Measurements from ENCODE around the gene COL13A1. TPM values are rescaled to one million over a fixed set of nuclear protein-coding genes. Genes with fewer than 3 reads are reported as not detected.

The COL13A1 gene
- total RNA-seq, result under 1 TPM in 2 of 4 donors, not detected in 2; 0.46 to 0.60 TPM

DNA sequence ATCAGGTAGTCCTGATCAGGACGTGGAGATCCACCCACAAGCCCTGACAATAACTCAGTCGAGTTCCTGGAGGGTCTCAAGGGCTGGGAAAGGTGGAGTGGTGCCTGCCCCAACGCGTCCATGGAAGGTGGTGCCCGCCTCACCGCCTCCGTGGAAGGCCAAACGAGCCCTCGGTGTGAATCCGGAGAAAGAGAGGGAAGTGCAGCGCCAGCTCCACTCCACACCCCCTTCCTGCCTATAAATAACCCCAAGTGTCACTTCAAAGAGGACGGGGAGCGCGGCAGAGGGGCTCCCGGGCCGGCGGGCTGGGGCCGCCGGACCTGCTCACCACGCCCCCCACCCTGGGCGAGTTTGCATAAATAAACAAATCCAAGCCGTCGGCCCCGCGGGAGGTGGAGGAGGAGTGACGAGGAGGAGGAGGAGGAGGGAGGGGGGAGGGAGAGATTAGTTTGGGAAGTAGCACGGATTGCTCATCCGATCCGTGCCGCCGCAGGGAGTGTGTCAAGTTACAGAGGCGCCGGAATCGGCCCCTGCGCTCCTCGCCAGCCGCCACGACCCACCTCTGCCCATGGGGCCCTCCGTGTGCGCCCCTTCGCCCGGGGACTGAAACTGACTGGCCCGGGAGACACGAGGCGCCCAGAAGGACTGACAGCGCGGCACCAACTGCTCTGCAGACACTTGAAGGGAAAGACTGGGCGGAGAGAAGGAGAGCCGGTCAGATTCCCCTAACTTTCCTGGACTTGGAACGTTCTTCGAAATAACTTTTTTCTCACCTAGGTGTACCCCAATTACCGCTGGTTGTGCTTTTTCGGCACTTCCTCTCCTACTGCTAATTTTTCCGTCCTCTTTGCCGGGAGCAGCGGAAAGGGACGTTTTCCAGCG, at the start of gene COL13A1:
TSS of gene COL13A1 (plus strand) at position 473 of the 882 bp plus-strand sequence. CDS start 518 bp downstream, outside the sequence.
- DNase-seq (ENCODE audit: low spot score) (no peak), ATAC-seq (ENCODE audit: low FRiP score) (peak; percentile 67)
- TF ChIP-seq, protein P1, sequence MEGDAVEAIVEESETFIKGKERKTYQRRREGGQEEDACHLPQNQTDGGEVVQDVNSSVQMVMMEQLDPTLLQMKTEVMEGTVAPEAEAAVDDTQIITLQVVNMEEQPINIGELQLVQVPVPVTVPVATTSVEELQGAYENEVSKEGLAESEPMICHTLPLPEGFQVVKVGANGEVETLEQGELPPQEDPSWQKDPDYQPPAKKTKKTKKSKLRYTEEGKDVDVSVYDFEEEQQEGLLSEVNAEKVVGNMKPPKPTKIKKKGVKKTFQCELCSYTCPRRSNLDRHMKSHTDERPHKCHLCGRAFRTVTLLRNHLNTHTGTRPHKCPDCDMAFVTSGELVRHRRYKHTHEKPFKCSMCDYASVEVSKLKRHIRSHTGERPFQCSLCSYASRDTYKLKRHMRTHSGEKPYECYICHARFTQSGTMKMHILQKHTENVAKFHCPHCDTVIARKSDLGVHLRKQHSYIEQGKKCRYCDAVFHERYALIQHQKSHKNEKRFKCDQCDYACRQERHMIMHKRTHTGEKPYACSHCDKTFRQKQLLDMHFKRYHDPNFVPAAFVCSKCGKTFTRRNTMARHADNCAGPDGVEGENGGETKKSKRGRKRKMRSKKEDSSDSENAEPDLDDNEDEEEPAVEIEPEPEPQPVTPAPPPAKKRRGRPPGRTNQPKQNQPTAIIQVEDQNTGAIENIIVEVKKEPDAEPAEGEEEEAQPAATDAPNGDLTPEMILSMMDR (IDR thresholded peaks at IDR 0.05), result no peak

DNA sequence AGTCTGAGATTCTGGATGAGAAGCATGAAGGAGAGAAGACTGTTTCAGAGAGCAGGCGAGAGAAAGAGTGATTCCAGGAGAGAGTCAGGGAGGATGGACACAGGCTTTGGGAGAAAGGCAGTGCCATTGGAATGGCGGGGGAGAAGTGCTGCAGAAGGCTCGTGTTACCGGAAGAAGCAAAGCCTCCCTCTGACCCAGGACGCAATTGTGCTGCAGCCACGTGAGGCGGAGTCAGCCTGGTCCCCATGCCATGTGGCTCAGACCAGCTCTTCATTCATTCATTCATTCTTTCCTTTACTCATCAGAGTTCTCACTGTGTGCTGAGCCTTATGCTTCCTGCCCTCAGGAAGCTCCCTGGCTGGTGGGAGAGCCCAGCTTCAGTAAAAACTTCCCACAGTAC, 49.2 kb upstream of the COL13A1 start:
- DNase-seq (ENCODE audit: low spot score) (no peak), ATAC-seq (ENCODE audit: low FRiP score) (no peak)
- TF ChIP-seq, protein P1 (IDR thresholded peaks at IDR 0.05), result no peak

DNA sequence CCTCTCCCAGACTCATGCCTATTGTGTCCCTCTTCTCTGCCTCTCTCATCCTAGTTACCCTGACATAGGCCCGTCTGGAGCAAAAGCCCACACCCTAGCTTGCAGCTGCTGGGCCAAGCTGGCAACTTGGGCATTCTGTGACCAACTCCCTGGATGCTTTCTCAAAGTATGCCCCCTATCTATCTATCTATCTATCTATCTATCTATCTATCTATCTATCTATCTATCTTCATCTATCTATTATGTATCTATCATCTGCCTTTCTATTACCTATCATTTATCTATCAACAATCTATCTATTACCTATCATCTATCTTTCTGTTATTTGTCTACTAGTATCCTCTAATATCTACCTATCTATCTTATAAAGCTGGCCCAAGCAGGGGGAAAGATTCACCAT, 45.4 kb upstream of the COL13A1 start:
- DNase-seq (ENCODE audit: low spot score), result no peak
- no peak for ATAC-seq (ENCODE audit: low FRiP score)
- TF ChIP-seq, protein P1 (IDR thresholded peaks at IDR 0.05), result no peak

DNA sequence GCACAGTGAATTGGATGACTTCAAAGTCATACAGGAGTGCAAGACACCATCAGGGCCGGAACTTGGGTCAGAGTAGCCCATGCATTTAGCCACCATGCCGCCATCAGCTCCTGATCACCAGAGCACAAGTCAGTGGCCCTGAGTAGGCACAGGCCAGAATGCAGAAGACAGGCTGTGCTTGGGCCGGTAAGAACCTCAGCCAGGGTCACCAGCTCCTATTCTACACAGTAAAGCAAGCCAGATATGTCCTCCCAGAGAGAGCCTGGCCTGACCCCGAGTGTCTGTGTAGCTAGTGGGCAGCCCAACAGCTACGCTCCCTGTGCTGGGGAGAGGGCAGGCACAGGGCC, 44.5 kb upstream of the COL13A1 start:
- DNase-seq (ENCODE audit: low spot score), result no peak
- ATAC-seq (ENCODE audit: low FRiP score), result no peak

DNA sequence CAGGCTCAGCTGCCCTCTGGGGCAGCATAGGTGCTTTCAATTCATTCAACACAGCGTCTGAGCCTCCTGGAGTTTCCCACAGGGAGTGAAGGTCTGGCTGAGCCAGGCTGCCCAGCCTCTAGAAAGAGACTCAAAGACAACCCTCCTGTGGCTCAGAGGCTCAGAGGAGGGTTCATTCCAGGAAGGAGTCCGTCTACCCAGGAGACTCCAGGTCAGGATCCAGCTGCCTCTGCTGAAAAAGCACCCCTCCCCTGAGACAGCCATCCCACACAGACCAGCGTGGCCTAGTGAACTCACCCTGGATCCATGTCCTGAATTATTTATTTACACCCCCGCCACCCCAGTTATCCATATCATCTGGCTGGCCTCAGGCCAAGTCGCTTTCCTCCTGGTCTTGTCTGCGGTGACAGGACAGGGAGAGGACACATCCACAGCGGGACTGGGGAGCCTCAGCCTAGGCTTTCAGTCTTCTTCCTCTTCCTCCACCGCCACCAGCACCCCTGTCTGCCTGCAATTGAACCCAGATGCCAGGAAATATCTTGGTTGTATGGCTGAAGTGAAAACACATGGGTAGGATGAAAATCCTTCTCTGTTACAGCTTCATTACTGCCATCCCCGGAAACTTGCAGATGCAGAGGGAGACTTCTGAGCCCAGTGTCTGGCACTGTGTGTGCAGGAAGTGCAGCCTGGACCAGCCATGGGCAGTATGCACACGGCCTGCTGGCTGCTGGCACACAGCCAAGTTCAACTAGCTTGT, 44.0 kb upstream of the COL13A1 start:
- DNase-seq (ENCODE audit: low spot score) (no peak), ATAC-seq (ENCODE audit: low FRiP score) (no peak)
- TF ChIP-seq, protein P1 (IDR thresholded peaks at IDR 0.05), result no peak

More for the DNA sequence above, 44.5 kb upstream of the COL13A1 start:
- TF ChIP-seq, protein P1 (IDR thresholded peaks at IDR 0.05), result no peak

DNA sequence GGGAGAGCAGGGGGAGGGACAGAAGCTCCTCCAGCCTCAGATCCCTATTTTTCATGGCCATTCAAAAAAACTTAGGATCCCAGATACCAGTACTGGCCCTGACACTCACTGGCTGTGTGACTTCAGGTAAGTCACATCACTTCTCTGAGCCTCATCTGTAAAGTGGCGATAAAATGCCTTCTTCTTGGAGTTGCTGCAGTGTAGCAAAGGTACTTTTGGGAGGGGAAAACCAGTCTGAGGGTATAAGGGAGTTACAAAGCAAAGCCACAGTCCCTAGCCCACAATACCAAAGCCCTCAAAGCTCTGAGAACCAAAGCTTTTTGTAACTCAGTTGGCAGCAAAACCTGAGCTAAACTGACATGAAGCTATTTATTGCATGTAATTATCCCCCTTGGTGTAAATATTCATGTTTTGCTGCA, 43.4 kb upstream of the COL13A1 start:
- TF ChIP-seq, protein P1 (IDR thresholded peaks at IDR 0.05), result no peak
- no peak for ATAC-seq (ENCODE audit: low FRiP score)
- DNase-seq (ENCODE audit: low spot score), result no peak

Data from omental fat pad (tissue), 4 donors.